ENCODE measurements around the gene ALPP.
"Not testable (repeated sequence)": the region's sequence is repeated elsewhere in the genome, so short reads cannot be mapped to it uniquely, and the experiment has no call there.

Gene ALPP

GRCh38 chr2:232341061-232341738 is 37.4 kb upstream of the ALPP start:
- no peak for DNase-seq

- no peak for DNase-seq
These were observed 36.8 kb upstream of the ALPP start for GRCh38 chr2:232341739-232342126.

- peak; percentile 22 for DNase-seq
These were observed 35.7 kb upstream of the ALPP start for GRCh38 chr2:232342635-232343565.

GRCh38 chr2:232343821-232344220 is 34.7 kb upstream of the ALPP start:
- no peak for DNase-seq

- no peak for DNase-seq
These were observed 33.3 kb upstream of the ALPP start for GRCh38 chr2:232345251-232345650.

GRCh38 chr2:232347369-232347768 is 31.2 kb upstream of the ALPP start:
- DNase-seq, result no peak

- peak; percentile 11 for DNase-seq
These were observed 29.6 kb upstream of the ALPP start for GRCh38 chr2:232348936-232349335.

- DNase-seq, result no peak
These were observed 29.0 kb upstream of the ALPP start for GRCh38 chr2:232349546-232349945.

- peak; percentile 12 for DNase-seq
These were observed 28.5 kb upstream of the ALPP start for GRCh38 chr2:232349946-232350635.

GRCh38 chr2:232350804-232351685 is 27.5 kb upstream of the ALPP start:
- DNase-seq, result peak; percentile 12

- DNase-seq, result no peak
These were observed 26.7 kb upstream of the ALPP start for GRCh38 chr2:232351686-232352510.

- DNase-seq, result no peak
These were observed 25.9 kb upstream of the ALPP start for GRCh38 chr2:232352511-232353091.

GRCh38 chr2:232353096-232353495 is 25.5 kb upstream of the ALPP start:
- no peak for DNase-seq

GRCh38 chr2:232353660-232354059 is 24.9 kb upstream of the ALPP start:
- no peak for DNase-seq

GRCh38 chr2:232354069-232354468 is 24.5 kb upstream of the ALPP start:
- no peak for DNase-seq

GRCh38 chr2:232361646-232362045 is 16.9 kb upstream of the ALPP start:
- no peak for DNase-seq

GRCh38 chr2:232362174-232362900 is 16.2 kb upstream of the ALPP start:
- DNase-seq, result peak; percentile 75

GRCh38 chr2:232363064-232363783 is 15.3 kb upstream of the ALPP start:
- not testable (repeated sequence) for DNase-seq

GRCh38 chr2:232363784-232364615 is 14.6 kb upstream of the ALPP start:
- no peak for DNase-seq
